NCI-H1417 (cell line): ENCODE data around the gene KIF24.
"Not testable (repeated sequence)": the region's sequence is repeated elsewhere in the genome, so short reads cannot be mapped to it uniquely, and the experiment has no call there.

Experiments used
- DNase-seq, 3 experiments: peaks; one replicate each; lab custom pipeline; 2025; lab: John Stamatoyannopoulos, UW

Gene KIF24

GRCh38 chr9:34328987-34329832 lies at the start of gene KIF24, which contains the start of gene NUDT2:
TSS of gene KIF24 (minus strand) at chr9:34329268. CDS start at chr9:34311346, 17,922 bp downstream.
TSS of gene NUDT2 (plus strand) at chr9:34329569. CDS start at chr9:34339040, 9,471 bp downstream.
- DNase-seq: peak; percentile 96 to 99 (median 99)

GRCh38 chr9:34378376-34379060 lies 49.5 kb upstream of the KIF24 start:
- DNase-seq: no peak

- DNase-seq: no peak
These were observed 48.3 kb upstream of the KIF24 start for GRCh38 chr9:34377404-34377746.

GRCh38 chr9:34376596-34377403 lies 47.7 kb upstream of the KIF24 start, which contains the start of gene MYORG:
TSS of gene MYORG (minus strand) at chr9:34376898. CDS start at chr9:34372943, 3,955 bp downstream.
- peak; percentile 86 to 95 (median 91) for DNase-seq

GRCh38 chr9:34375901-34376595 lies 47.0 kb upstream of the KIF24 start:
- peak in 2 of 3 experiments; percentile 63 to 67 for DNase-seq

- DNase-seq: peak in 2 of 3 experiments; percentile 3 to 75
These were observed 46.0 kb upstream of the KIF24 start for GRCh38 chr9:34374905-34375552.

GRCh38 chr9:34374339-34374738 lies 45.3 kb upstream of the KIF24 start:
- no peak for DNase-seq

- DNase-seq: no peak
These were observed 44.7 kb upstream of the KIF24 start for GRCh38 chr9:34373749-34374148.

- no peak for DNase-seq
These were observed 43.5 kb upstream of the KIF24 start for GRCh38 chr9:34372467-34373011.

GRCh38 chr9:34371886-34372466 lies 42.9 kb upstream of the KIF24 start:
- DNase-seq: no peak

- no peak for DNase-seq
These were observed 42.2 kb upstream of the KIF24 start for GRCh38 chr9:34370970-34371880.

GRCh38 chr9:34370335-34370969 lies 41.4 kb upstream of the KIF24 start:
- DNase-seq: no peak

GRCh38 chr9:34369636-34370035 lies 40.6 kb upstream of the KIF24 start:
- DNase-seq: no peak

GRCh38 chr9:34368796-34369195 lies 39.7 kb upstream of the KIF24 start:
- not testable (repeated sequence) for DNase-seq

GRCh38 chr9:34367751-34368410 lies 38.8 kb upstream of the KIF24 start:
- DNase-seq: not testable (repeated sequence)

- no peak for DNase-seq
These were observed 37.3 kb upstream of the KIF24 start for GRCh38 chr9:34366365-34366764.

GRCh38 chr9:34365282-34365681 lies 36.2 kb upstream of the KIF24 start:
- no peak for DNase-seq
